Testis (tissue), 2 donors: ENCODE measurements around the gene COA6.

Source experiments
- POLR2A ChIP-seq: fragments of 450-650 bp; IDR thresholded peaks from one replicate; pipeline ENCODE4 v1.6.1; 2017; ENCODE audit warnings: antibody characterized with exemption, mild to moderate bottlenecking, moderate library complexity
- TF ChIP-seq, protein P1 (sequence below), 3 experiments: fragments of 450-650 bp in 2 of 3; fragments of 200-600 bp in 1 of 3; sonication (generic) in 1 of 3; IDR thresholded peaks; one replicate each; pipeline ENCODE4 v1.5.1; 2016 to 2019; ENCODE audit warnings: antibody characterized with exemption in 3 of 3, mild to moderate bottlenecking in 2 of 3, moderate library complexity in 1 of 3

DNA sequence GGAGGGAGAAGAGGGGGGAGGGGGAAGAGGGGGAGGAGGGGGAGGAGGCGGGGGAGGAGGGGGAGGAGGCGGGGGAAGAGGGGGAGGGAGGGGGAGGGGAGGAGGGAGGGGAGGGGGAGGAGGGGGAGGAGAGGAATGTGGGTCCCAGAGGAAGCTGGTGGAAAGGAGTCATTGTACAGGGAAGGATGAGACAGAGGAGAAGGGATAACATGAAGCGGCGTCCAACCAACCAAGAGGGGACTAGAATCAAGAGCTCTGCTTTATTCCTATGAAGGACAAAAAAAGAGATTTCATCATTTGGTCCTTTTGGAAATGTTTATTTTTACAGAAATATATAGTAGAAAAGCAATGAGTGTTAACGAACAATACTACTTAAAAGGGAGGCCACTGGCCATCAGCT lies 24.5 kb downstream of the COA6 start:
- TF ChIP-seq, protein P1, sequence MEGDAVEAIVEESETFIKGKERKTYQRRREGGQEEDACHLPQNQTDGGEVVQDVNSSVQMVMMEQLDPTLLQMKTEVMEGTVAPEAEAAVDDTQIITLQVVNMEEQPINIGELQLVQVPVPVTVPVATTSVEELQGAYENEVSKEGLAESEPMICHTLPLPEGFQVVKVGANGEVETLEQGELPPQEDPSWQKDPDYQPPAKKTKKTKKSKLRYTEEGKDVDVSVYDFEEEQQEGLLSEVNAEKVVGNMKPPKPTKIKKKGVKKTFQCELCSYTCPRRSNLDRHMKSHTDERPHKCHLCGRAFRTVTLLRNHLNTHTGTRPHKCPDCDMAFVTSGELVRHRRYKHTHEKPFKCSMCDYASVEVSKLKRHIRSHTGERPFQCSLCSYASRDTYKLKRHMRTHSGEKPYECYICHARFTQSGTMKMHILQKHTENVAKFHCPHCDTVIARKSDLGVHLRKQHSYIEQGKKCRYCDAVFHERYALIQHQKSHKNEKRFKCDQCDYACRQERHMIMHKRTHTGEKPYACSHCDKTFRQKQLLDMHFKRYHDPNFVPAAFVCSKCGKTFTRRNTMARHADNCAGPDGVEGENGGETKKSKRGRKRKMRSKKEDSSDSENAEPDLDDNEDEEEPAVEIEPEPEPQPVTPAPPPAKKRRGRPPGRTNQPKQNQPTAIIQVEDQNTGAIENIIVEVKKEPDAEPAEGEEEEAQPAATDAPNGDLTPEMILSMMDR (IDR thresholded peaks at IDR 0.05) = no peak
- TF ChIP-seq POLR2A = no peak
